Rectal smooth muscle tissue (tissue), 1 donor: ENCODE measurements around the gene PCBP3.

Experiments used
- H3K27ac ChIP-seq: one replicate; pipeline ENCODE4 v1.7.0; 2013; ENCODE audit warnings: low read depth, low read length, inconsistent platforms
- H3K27me3 ChIP-seq: one replicate; pipeline ENCODE4 v1.7.0; 2013; ENCODE audit warnings: low read length; ENCODE audit not compliant: control insufficient read depth, insufficient read depth
- H3K36me3 ChIP-seq: one replicate; pipeline ENCODE4 v1.7.0; 2013; ENCODE audit warnings: low read length; ENCODE audit not compliant: control insufficient read depth, insufficient read depth
- H3K4me1 ChIP-seq: one replicate; pipeline ENCODE4 v1.7.0; 2013; ENCODE audit warnings: low read length; ENCODE audit not compliant: control insufficient read depth, insufficient read depth
- H3K4me3 ChIP-seq: one replicate; pipeline ENCODE4 v1.7.0; 2013; ENCODE audit warnings: low read length
- H3K9ac ChIP-seq: one replicate; pipeline ENCODE4 v1.7.0; 2013; ENCODE audit warnings: low read length

The PCBP3 gene

GRCh38 chr21:45787371-45787770 is 143.8 kb downstream of the PCBP3 start:
- Histone ChIP-seq H3K4me1 (no peaks in the 10 kb centered on the region), H3K4me3 (no peak overlapping the region), H3K36me3 (no peaks in the 10 kb centered on the region), H3K27ac (no peak overlapping the region), H3K27me3 (no peaks in the 10 kb centered on the region), H3K9ac (no peak overlapping the region)

- H3K9ac ChIP-seq, result no peak overlapping the region
- no peaks in the 10 kb centered on the region for H3K27me3 ChIP-seq
- H3K27ac ChIP-seq, result no peak overlapping the region
- no peaks in the 10 kb centered on the region for H3K36me3 ChIP-seq
- H3K4me3 ChIP-seq, result no peak overlapping the region
- no peaks in the 10 kb centered on the region for H3K4me1 ChIP-seq
Measured at GRCh38 chr21:45788198-45788597, 144.7 kb downstream of the PCBP3 start.

GRCh38 chr21:45788637-45789506 is 145.3 kb downstream of the PCBP3 start:
- Histone ChIP-seq H3K9ac (no peak overlapping the region), H3K27me3 (no peaks in the 10 kb centered on the region), H3K4me3 (no peak overlapping the region), H3K36me3 (no peaks in the 10 kb centered on the region), H3K4me1 (no peaks in the 10 kb centered on the region), H3K27ac (no peak overlapping the region)

GRCh38 chr21:45790427-45790826 is 146.9 kb downstream of the PCBP3 start:
- Histone ChIP-seq H3K9ac (no peak overlapping the region), H3K4me3 (no peak overlapping the region), H3K36me3 (no peaks in the 10 kb centered on the region), H3K27ac (no peak overlapping the region), H3K27me3 (no peaks in the 10 kb centered on the region), H3K4me1 (no peaks in the 10 kb centered on the region)

GRCh38 chr21:45791562-45792418 is 148.3 kb downstream of the PCBP3 start:
- Histone ChIP-seq H3K4me1 (no peaks in the 10 kb centered on the region), H3K27ac (no peak overlapping the region), H3K36me3 (no peaks in the 10 kb centered on the region), H3K27me3 (no peaks in the 10 kb centered on the region), H3K9ac (no peak overlapping the region), H3K4me3 (no peak overlapping the region)

- H3K27me3 ChIP-seq, result no peaks in the 10 kb centered on the region
- no peaks in the 10 kb centered on the region for H3K4me1 ChIP-seq
- no peak overlapping the region for H3K4me3 ChIP-seq
- H3K9ac ChIP-seq, result no peak overlapping the region
- H3K36me3 ChIP-seq, result no peaks in the 10 kb centered on the region
- H3K27ac ChIP-seq, result no peak overlapping the region
Measured at GRCh38 chr21:45792682-45793383, 149.3 kb downstream of the PCBP3 start.

- H3K27ac ChIP-seq, result no peak overlapping the region
- no peaks in the 10 kb centered on the region for H3K4me1 ChIP-seq
- H3K27me3 ChIP-seq, result no peaks in the 10 kb centered on the region
- no peak overlapping the region for H3K9ac ChIP-seq
- H3K36me3 ChIP-seq, result no peaks in the 10 kb centered on the region
- no peak overlapping the region for H3K4me3 ChIP-seq
Measured at GRCh38 chr21:45794027-45794426, 150.5 kb downstream of the PCBP3 start.

GRCh38 chr21:45796003-45796402 is 152.5 kb downstream of the PCBP3 start:
- Histone ChIP-seq H3K4me3 (no peak overlapping the region), H3K27me3 (no peaks in the 10 kb centered on the region), H3K4me1 (no peaks in the 10 kb centered on the region), H3K36me3 (no peaks in the 10 kb centered on the region), H3K27ac (no peak overlapping the region), H3K9ac (no peak overlapping the region)

- H3K27ac ChIP-seq, result no peak overlapping the region
- H3K36me3 ChIP-seq, result no peaks in the 10 kb centered on the region
- no peaks in the 10 kb centered on the region for H3K4me1 ChIP-seq
- H3K9ac ChIP-seq, result no peak overlapping the region
- no peak overlapping the region for H3K4me3 ChIP-seq
- no peaks in the 10 kb centered on the region for H3K27me3 ChIP-seq
Measured at GRCh38 chr21:45797338-45797737, 153.8 kb downstream of the PCBP3 start.

- Histone ChIP-seq H3K27ac (no peak overlapping the region), H3K4me1 (no peaks in the 10 kb centered on the region), H3K4me3 (no peak overlapping the region), H3K27me3 (no peaks in the 10 kb centered on the region), H3K36me3 (no peaks in the 10 kb centered on the region), H3K9ac (no peak overlapping the region)
Measured at GRCh38 chr21:45799765-45800338, 156.3 kb downstream of the PCBP3 start.

GRCh38 chr21:45800339-45801080 is 157.0 kb downstream of the PCBP3 start:
- no peak overlapping the region for H3K9ac ChIP-seq
- H3K36me3 ChIP-seq, result no peaks in the 10 kb centered on the region
- H3K4me3 ChIP-seq, result no peak overlapping the region
- no peaks in the 10 kb centered on the region for H3K27me3 ChIP-seq
- no peaks in the 10 kb centered on the region for H3K4me1 ChIP-seq
- H3K27ac ChIP-seq, result no peak overlapping the region
